Measurements from ENCODE around the gene KIFAP3. TPM values are rescaled to one million over a fixed set of nuclear protein-coding genes. Genes with fewer than 3 reads are reported as not detected.

Gene KIFAP3
- total and polyA plus RNA-seq, 2 of the 8 experiments (the other 6 are each of a cell fraction or from before 2014, with no cell fraction given), result 1.3 to 3.2 TPM

DNA sequence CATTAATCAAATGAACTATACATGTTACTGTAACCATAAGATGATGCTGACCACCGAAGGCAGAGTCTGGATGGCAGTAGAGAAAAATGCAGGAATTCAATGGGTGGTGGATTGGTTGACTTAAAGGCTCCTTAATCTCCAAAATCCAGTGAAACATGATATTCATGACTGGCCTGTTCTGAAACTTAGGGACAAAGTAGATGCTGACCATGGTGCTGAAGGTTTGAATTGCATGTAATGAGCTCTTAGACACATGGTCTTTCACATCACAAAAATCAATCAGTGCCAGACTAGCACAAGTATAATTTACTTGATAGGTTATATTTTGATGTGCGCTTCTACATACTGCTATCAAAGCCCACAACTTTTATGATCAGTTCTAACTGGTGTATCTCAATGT is 40.4 kb upstream of the KIFAP3 start:
- Histone ChIP-seq H2BK5ac (ENCODE audit: low read depth, low read length) (no peak overlapping the region), H3K27ac (ENCODE audit: low read depth, low read length) (no peak overlapping the region), H4K20me1 (replicated peaks in 1 of 2; ENCODE audit: control insufficient read depth in 1 of 2, insufficient read depth in 2 of 2, low read length in 2 of 2) (no peaks in the 10 kb centered on the region), H2BK20ac (ENCODE audit: low read length) (no peak overlapping the region), H3K23ac (ENCODE audit: insufficient read length) (no peak overlapping the region), H3K4me3 (ENCODE audit: extremely low read depth in 1 of 4, insufficient read depth in 2 of 4, low read depth in 3 of 4, low read length in 4 of 4) (no peak overlapping the region), H2BK12ac (ENCODE audit: low read depth, low read length) (no peak overlapping the region), H2AFZ (ENCODE audit: low read length) (no peak overlapping the region), H3K4me1 (replicated peaks in 1 of 4; ENCODE audit: control insufficient read depth in 3 of 4, insufficient read depth in 4 of 4, low read length in 3 of 4) (no peaks in the 10 kb centered on the region), H2AK5ac (ENCODE audit: low read depth, low read length) (no peak overlapping the region), H3K14ac (ENCODE audit: insufficient read length) (no peak overlapping the region), H3K36me3 (ENCODE audit: control insufficient read depth in 2 of 4, insufficient read depth in 4 of 4, low read length in 3 of 4) (no peaks in the 10 kb centered on the region), H4K5ac (ENCODE audit: insufficient read length, low read depth, low read length) (no peak overlapping the region), H3K79me1 (ENCODE audit: low read depth, low read length) (no peaks in the 10 kb centered on the region), H3K4me2 (ENCODE audit: insufficient read depth in 1 of 2, low read depth in 2 of 2, low read length in 2 of 2) (no peak overlapping the region), H3K23me2 (ENCODE audit: low read depth, low read length) (no peaks in the 10 kb centered on the region), H3K9ac (replicated peaks in 1 of 4; ENCODE audit: extremely low read depth in 1 of 4, low read depth in 3 of 4, low read length in 3 of 4) (no peak overlapping the region), H3K27me3 (replicated peaks in 1 of 4; ENCODE audit: control insufficient read depth in 3 of 4, extremely low read depth in 1 of 4, insufficient read depth in 3 of 4, low read length in 3 of 4) (no peaks in the 10 kb centered on the region), H3K79me2 (ENCODE audit: control insufficient read depth in 1 of 2, insufficient read depth in 2 of 2, low read length in 2 of 2) (no peaks in the 10 kb centered on the region), H4K91ac (replicated peaks; ENCODE audit: insufficient read length, low read length) (no peak overlapping the region), H3K9me3 (ENCODE audit: insufficient read depth in 2 of 2, low read depth in 1 of 2, low read length in 1 of 2) (peaks cover 8 to 22% of the 10 kb centered on the region in 2 experiments), H2BK120ac (replicated peaks; ENCODE audit: low read depth, low read length) (no peak overlapping the region), H3K56ac (replicated peaks; ENCODE audit: insufficient read length, low read depth, low read length) (no peak overlapping the region), H3K18ac (ENCODE audit: extremely low read depth, low read length) (no peak overlapping the region), H3K4ac (replicated peaks; ENCODE audit: insufficient read length, low read depth, low read length) (no peak overlapping the region), H4K8ac (ENCODE audit: extremely low read depth, insufficient read depth, low read length) (no peak overlapping the region), H2BK15ac (ENCODE audit: low read length) (no peak overlapping the region)
- WGBS, 2 experiments (ENCODE audit: extremely low coverage in 1 of 2, insufficient coverage in 1 of 2, insufficient read length in 1 of 2, insufficient replicate concordance in 2 of 2, low coverage in 1 of 2, low lambda C conversion rate in 2 of 2, missing lambda C conversion rate in 1 of 2), result 90% methylated on average over 2 of the region's 2 CpGs; no CpG with 5 or more reads in 1 of the 2 experiments
- ChIA-PET POLR2A (ENCODE audit: partially characterized antibody) (no interaction called here), CTCF (ENCODE audit: partially characterized antibody) (no interaction called here)
- DNase-seq (ENCODE audit: low read depth in 1 of 2, low spot score in 2 of 2), result no peak
- FAIRE-seq, result no peak
- TF ChIP-seq SAP30 (IDR thresholded peaks at IDR 0.05; ENCODE audit: insufficient read depth, insufficient replicate concordance, low read length) (no peak), RBBP5 (IDR thresholded peaks at IDR 0.05; ENCODE audit: borderline replicate concordance, low read depth, low read length) (no peak), GABPA (IDR thresholded peaks at IDR 0.05; ENCODE audit: borderline replicate concordance, insufficient read depth, low read length) (no peak), SUZ12 (IDR thresholded peaks at IDR 0.05; ENCODE audit: low read length) (no peak), ASH2L (IDR thresholded peaks at IDR 0.05; ENCODE audit: low read length) (no peak), SIX5 (IDR thresholded peaks at IDR 0.05; ENCODE audit: low read depth, low read length) (no peak), CBX5 (IDR thresholded peaks at IDR 0.05; ENCODE audit: low read depth, low read length) (no peak), TAF1 (IDR thresholded peaks at IDR 0.05; ENCODE audit: low read depth, low read length) (no peak), CBX8 (IDR thresholded peaks at IDR 0.05; ENCODE audit: borderline replicate concordance, low read depth, low read length) (no peak), GTF2F1 (IDR thresholded peaks at IDR 0.05; ENCODE audit: borderline replicate concordance, low read depth, low read length) (no peak), FOSL1 (IDR thresholded peaks at IDR 0.05; ENCODE audit: insufficient read depth, low read depth, low read length) (no peak), NANOG (IDR thresholded peaks at IDR 0.05; ENCODE audit: insufficient read depth, low read depth, low read length, poor library complexity, severe bottlenecking) (no peak)
- TF ChIP-seq, protein P1, sequence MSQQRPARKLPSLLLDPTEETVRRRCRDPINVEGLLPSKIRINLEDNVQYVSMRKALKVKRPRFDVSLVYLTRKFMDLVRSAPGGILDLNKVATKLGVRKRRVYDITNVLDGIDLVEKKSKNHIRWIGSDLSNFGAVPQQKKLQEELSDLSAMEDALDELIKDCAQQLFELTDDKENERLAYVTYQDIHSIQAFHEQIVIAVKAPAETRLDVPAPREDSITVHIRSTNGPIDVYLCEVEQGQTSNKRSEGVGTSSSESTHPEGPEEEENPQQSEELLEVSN (IDR thresholded peaks at IDR 0.05), result no peak

Data from H1 (cell line).